PC-9 (cell line): Measurements from ENCODE around the gene TPST2. TPM values are rescaled to one million over a fixed set of nuclear protein-coding genes. Genes with fewer than 3 reads are reported as not detected.

ENCODE experiments used
- BruUV-seq: library from RNA; stranded (reverse); fragments of 400-500 nt; replicated peaks from 2 replicates; lab custom pipeline; 2021; lab: Mats Ljungman, UMichigan
- CTCF ChIA-PET: fragments of 300-600 bp; sonication (Branson Sonifier 250); formaldehyde crosslinking; loops from one replicate; lab custom pipeline; 2022; ENCODE audit warnings: antibody characterized with exemption; lab: Charles Lee
- POLR2A ChIA-PET: fragments of 300-600 bp; sonication (Branson Sonifier 250); formaldehyde crosslinking; loops from one replicate; lab custom pipeline; 2022; ENCODE audit warnings: antibody characterized with exemption; ENCODE audit not compliant: unreplicated experiment; lab: Charles Lee
- DNase-seq, 2 experiments: peaks; one replicate each; pipeline versions ENCODE4 v3.0.0 to v3.0.0-alpha.2; 2015 to 2022; ENCODE audit warnings: mixed read lengths in 1 of 2
- H2AFZ ChIP-seq: fragments of 200-600 bp; sonication (generic); 2 replicates; pipeline ENCODE4 v1.8.1; 2017; ENCODE audit warnings: antibody characterized with exemption
- H3F3A ChIP-seq: fragments of 200-600 bp; sonication (generic); 2 replicates; pipeline ENCODE4 v1.8.1; 2017; ENCODE audit warnings: antibody characterized with exemption, mild to moderate bottlenecking, low read depth; ENCODE audit not compliant: insufficient read depth
- H3K27ac ChIP-seq: fragments of 200-600 bp; sonication (generic); 2 replicates; pipeline ENCODE4 v1.6.1; 2016; ENCODE audit warnings: mixed run types
- H3K27me3 ChIP-seq: fragments of 200-600 bp; sonication (generic); 2 replicates; pipeline ENCODE4 v1.6.1; 2016; ENCODE audit warnings: low read depth, mixed run types; ENCODE audit not compliant: insufficient read depth
- H3K36me3 ChIP-seq: fragments of 200-600 bp; sonication (generic); 2 replicates; pipeline ENCODE4 v1.6.1; 2016; ENCODE audit warnings: low read depth, mixed run types
- H3K4me1 ChIP-seq: fragments of 200-600 bp; sonication (generic); replicated peaks from 2 replicates; pipeline ENCODE4 v1.6.1; 2016; ENCODE audit warnings: mixed run types; ENCODE audit not compliant: insufficient read depth
- H3K4me2 ChIP-seq: fragments of 200-600 bp; sonication (generic); 2 replicates; pipeline ENCODE4 v1.6.1; 2017; ENCODE audit warnings: mixed run types
- H3K4me3 ChIP-seq: fragments of 200-600 bp; sonication (generic); 2 replicates; pipeline ENCODE4 v1.6.1; 2016; ENCODE audit warnings: mixed run types
- H3K79me2 ChIP-seq: fragments of 200-600 bp; sonication (generic); 2 replicates; pipeline ENCODE4 v1.6.1; 2017; ENCODE audit warnings: low read depth, mixed run types
- H3K9me2 ChIP-seq: fragments of 200-600 bp; sonication (generic); 2 replicates; pipeline ENCODE4 v1.8.1; 2017; ENCODE audit warnings: mild to moderate bottlenecking; ENCODE audit not compliant: insufficient read depth
- H3K9me3 ChIP-seq: fragments of 200-600 bp; sonication (generic); 2 replicates; pipeline ENCODE4 v1.8.1; 2016; ENCODE audit warnings: low read depth; ENCODE audit not compliant: insufficient read depth
- H4K20me1 ChIP-seq: fragments of 200-600 bp; sonication (generic); 2 replicates; pipeline ENCODE4 v1.8.1; 2017; ENCODE audit not compliant: insufficient read depth
- EZH2 ChIP-seq: fragments of 200-600 bp; sonication (generic); IDR thresholded peaks from 2 replicates; pipeline ENCODE4 v1.8.0; 2017; ENCODE audit warnings: antibody characterized with exemption, low read depth
- intact Hi-C: fragments of 100-400 bp; cut with micrococcal nuclease; formaldehyde crosslinking; loops from one replicate; pipeline ENCODE4 v1.10.0; 2022; ENCODE audit not compliant: unreplicated experiment
- total RNA-seq: library from RNA; stranded (reverse); gene quantifications from 2 replicates; pipeline ENCODE4 v1.2.3, GENCODE V29; 2021
- TF ChIP-seq, protein P1 (sequence below): fragments of 200-600 bp; sonication (generic); conservative IDR thresholded peaks from 2 replicates; pipeline ENCODE4 v1.6.1; 2017; ENCODE audit warnings: mixed run types, antibody characterized with exemption, mild to moderate bottlenecking, moderate library complexity

The TPST2 gene
- total RNA-seq, 1 experiment from 2014 or later: 13.5 TPM

DNA sequence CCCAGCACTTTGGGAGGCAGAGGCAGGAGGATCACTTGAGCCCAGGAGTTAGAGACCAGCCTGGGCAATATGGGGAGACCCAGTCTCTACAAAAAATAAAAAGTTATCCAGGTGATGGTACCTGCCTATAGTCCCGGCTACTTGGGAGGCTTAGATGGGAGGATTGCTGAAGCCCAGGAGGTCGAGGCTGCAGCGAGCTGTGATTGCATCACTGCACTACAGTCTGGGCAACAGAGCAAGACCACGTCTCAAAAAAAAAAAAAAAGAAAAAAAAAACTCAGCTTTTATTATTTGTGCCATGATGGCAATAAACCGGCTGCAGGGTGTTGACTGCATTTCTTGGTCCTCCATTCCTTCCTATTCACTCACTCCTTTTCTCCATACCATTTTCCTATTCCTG is 44.1 kb downstream of the TPST2 start:
- Histone ChIP-seq H2AFZ (no peak overlapping the region), H3K4me3 (no peak overlapping the region), H3K9me2 (no peaks in the 10 kb centered on the region), H3K4me2 (no peak overlapping the region), H3K79me2 (no peaks in the 10 kb centered on the region), H4K20me1 (no peaks in the 10 kb centered on the region), H3K27ac (no peak overlapping the region), H3K4me1 (no peaks in the 10 kb centered on the region), H3F3A (no peaks in the 10 kb centered on the region), H3K27me3 (no peaks in the 10 kb centered on the region), H3K9me3 (no peaks in the 10 kb centered on the region), H3K36me3 (no peaks in the 10 kb centered on the region)
- TF ChIP-seq EZH2: no peak
- TF ChIP-seq, protein P1, sequence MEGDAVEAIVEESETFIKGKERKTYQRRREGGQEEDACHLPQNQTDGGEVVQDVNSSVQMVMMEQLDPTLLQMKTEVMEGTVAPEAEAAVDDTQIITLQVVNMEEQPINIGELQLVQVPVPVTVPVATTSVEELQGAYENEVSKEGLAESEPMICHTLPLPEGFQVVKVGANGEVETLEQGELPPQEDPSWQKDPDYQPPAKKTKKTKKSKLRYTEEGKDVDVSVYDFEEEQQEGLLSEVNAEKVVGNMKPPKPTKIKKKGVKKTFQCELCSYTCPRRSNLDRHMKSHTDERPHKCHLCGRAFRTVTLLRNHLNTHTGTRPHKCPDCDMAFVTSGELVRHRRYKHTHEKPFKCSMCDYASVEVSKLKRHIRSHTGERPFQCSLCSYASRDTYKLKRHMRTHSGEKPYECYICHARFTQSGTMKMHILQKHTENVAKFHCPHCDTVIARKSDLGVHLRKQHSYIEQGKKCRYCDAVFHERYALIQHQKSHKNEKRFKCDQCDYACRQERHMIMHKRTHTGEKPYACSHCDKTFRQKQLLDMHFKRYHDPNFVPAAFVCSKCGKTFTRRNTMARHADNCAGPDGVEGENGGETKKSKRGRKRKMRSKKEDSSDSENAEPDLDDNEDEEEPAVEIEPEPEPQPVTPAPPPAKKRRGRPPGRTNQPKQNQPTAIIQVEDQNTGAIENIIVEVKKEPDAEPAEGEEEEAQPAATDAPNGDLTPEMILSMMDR: no peak
- intact Hi-C loops: no loop called here
- no peak for DNase-seq
- BruUV-seq: no TSS peak
- ChIA-PET POLR2A (no interaction called here), CTCF (no interaction called here)

DNA sequence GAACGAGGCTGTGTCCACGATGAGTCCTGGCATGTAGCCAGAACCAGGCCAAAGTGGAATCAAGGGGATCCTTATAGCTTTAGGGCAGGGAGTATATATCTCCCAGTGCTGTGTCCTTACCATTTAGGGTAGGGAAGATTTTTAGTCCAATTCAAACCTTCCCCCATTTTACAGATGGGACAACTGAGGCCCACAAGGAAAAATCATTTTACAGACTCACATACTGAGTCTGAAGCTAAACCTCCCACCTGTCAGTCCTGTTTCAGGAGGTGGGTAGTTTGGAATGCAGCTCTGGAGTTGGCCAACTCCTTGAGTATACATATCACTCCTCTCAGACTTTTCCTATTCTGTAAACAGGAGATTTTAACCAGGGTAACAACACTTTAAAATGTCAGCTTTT is 44.5 kb downstream of the TPST2 start:
- CTCF ChIA-PET: no interaction called here
- POLR2A ChIA-PET: no interaction called here

DNA sequence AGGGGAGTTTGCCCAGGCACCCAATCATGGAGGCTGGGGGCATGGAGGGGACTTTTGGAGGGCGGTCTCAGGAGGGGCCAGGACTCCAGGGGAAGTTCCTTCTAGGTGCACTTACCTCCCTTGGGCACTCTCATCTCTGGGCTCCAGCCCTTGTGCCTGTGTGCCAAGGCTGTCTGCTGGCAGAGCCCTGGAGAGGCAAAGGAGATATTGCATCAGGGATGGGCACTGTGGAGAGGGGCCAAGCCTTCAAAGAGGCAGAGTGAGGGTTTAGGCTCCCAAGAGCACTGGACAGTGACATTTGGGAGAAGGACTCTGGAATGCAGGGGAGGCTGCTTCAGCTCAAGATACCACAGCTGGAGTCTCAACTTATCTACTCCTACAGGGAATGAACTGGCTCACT is 45.4 kb downstream of the TPST2 start:
- POLR2A ChIA-PET: no interaction called here
- no TSS peak for BruUV-seq

More for the DNA sequence above, 44.5 kb downstream of the TPST2 start:
- no peaks in the 10 kb centered on the region for H3K9me2 ChIP-seq
- H3K4me3 ChIP-seq: no peak overlapping the region
- intact Hi-C loops: no loop called here
- BruUV-seq: no TSS peak
- no peaks in the 10 kb centered on the region for H3K27me3 ChIP-seq
- no peaks in the 10 kb centered on the region for H3K4me1 ChIP-seq
- no peak overlapping the region for H3K27ac ChIP-seq
- no peak for DNase-seq
- H3K79me2 ChIP-seq: no peaks in the 10 kb centered on the region
- H3K36me3 ChIP-seq: no peaks in the 10 kb centered on the region
- no peak overlapping the region for H3K4me2 ChIP-seq
- no peaks in the 10 kb centered on the region for H4K20me1 ChIP-seq
- TF ChIP-seq, protein P1: no peak
- no peak for TF ChIP-seq EZH2
- H3K9me3 ChIP-seq: no peaks in the 10 kb centered on the region
- H2AFZ ChIP-seq: no peak overlapping the region
- H3F3A ChIP-seq: no peaks in the 10 kb centered on the region

More for the DNA sequence above, 45.4 kb downstream of the TPST2 start:
- Histone ChIP-seq H3K4me2 (no peak overlapping the region), H2AFZ (no peak overlapping the region), H3F3A (no peaks in the 10 kb centered on the region), H3K9me2 (no peaks in the 10 kb centered on the region), H4K20me1 (no peaks in the 10 kb centered on the region), H3K9me3 (no peaks in the 10 kb centered on the region), H3K36me3 (no peaks in the 10 kb centered on the region), H3K27ac (no peak overlapping the region), H3K4me3 (no peak overlapping the region), H3K4me1 (no peaks in the 10 kb centered on the region), H3K79me2 (no peaks in the 10 kb centered on the region), H3K27me3 (no peaks in the 10 kb centered on the region)
- CTCF ChIA-PET: no interaction called here
- TF ChIP-seq, protein P1: no peak
- TF ChIP-seq EZH2: no peak
- DNase-seq: no peak
- intact Hi-C loops: no loop called here
